NCI-H510A (cell line): ENCODE data around the gene CST1.
"Not testable (repeated sequence)": the region's sequence is repeated elsewhere in the genome, so short reads cannot be mapped to it uniquely, and the experiment has no call there.

Experiments
- DNase-seq: peaks from one replicate; lab custom pipeline; 2025; lab: John Stamatoyannopoulos, UW

Gene CST1

DNA sequence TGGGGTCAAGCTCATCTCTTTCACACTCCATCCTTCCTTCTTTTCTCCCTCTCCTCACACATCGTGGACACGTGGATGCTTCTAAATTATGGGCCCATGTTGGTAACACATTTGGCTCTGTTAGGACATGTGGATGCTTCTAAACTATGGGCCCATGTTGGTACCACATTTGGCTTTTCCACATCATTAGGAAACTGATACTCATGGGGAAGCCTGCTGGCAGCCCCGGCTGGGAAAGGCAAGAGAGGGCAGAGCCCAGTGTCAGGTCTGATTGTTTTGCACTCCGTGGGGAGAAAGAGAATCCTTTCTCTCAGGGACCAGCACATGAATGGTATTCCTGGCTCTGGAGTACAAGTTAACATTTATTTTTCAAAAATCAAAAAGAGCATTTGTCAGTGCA, 4.0 kb upstream of the CST1 start:
- DNase-seq, result no peak

GRCh38 chr20:23753589-23753988, 2.9 kb upstream of the CST1 start:
- no peak for DNase-seq

DNA sequence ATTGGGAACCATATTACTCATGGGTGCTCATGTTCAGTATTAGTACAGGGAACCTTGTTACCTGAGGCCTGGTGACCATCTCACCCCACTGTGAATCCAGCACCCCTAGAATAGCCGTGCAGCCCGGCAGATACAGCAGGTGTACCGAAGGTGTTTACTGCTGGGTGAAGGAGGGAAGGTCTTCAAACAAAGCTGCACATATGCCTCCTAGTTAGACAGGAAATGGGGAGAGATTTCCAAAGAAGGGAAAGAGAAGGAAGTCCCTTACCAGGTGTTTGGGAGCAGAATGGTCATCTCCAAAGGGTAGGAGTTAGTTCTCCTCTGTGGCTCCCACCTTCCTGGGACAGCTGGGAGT, 2.4 kb upstream of the CST1 start:
- DNase-seq, result no peak

GRCh38 chr20:23752481-23753193, 1.9 kb upstream of the CST1 start:
- no peak for DNase-seq

- DNase-seq, result no peak
Observed at GRCh38 chr20:23752019-23752418, 1.3 kb upstream of the CST1 start.

DNA sequence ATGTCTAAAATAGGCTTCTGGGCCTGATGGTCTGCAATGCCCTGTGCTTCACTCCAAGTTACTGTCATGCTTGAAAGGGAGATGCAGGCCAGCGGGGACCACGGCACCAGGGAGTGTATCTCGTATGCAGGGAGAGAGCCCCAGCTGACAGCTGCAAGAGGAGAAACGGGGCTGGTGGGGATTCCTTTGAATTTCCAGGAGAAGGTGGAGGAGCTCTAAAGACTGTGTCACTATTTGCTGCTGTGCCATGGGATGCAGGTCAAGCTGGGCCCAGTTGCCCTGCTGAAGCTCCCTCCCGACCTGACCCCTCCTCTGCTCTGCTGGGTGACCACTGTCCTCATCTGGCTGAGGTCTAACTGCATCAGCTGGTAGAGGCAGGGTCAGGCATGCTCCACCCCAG, 989 bp downstream of the CST1 start:
- DNase-seq, result no peak

- DNase-seq, result not testable (repeated sequence)
Observed at GRCh38 chr20:23748975-23749374, 1.8 kb downstream of the CST1 start.

DNA sequence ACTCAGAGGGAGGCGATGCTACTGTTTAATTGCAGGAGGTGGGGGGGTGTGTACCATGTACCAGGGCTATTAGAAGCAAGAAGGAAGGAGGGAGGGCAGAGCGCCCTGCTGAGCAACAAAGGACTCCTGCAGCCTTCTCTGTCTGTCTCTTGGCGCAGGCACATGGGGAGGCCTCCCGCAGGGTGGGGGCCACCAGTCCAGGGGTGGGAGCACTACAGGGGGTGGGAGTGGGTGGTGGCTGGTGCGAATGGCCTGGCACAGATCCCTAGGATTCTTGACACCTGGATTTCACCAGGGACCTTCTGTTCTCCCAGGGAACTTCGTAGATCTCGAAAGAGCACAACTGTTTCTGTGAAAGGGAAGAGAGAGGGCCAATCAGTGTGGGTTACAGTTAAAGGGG, 3.2 kb downstream of the CST1 start:
- DNase-seq, result not testable (repeated sequence)

DNA sequence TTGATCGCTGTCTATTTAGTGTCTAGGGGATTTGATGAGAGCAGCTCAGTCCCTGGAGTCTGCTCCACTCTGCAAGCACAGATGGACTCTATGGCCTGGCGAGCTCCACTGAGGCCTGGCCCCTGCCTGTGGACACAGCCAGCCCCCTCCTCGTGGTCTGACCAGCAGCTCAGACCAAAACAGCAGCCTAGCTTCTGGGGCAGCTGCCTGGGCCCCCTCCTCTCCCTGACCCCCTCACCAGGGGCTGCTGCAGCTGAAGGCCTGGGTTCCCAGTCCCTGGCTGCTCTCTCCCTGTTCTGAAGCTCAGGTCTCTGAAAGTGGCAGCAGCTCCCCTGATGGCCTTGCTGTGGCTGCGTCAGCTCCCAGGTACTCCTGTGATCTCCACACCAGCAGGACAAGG, 3.6 kb downstream of the CST1 start:
- DNase-seq, result not testable (repeated sequence)

- no peak for DNase-seq
Observed at GRCh38 chr20:23746321-23746720, 4.4 kb downstream of the CST1 start.

- no peak for DNase-seq
Observed at GRCh38 chr20:23745247-23745646, 5.5 kb downstream of the CST1 start.

- no peak for DNase-seq
Observed at GRCh38 chr20:23744817-23745216, 5.9 kb downstream of the CST1 start.

DNA sequence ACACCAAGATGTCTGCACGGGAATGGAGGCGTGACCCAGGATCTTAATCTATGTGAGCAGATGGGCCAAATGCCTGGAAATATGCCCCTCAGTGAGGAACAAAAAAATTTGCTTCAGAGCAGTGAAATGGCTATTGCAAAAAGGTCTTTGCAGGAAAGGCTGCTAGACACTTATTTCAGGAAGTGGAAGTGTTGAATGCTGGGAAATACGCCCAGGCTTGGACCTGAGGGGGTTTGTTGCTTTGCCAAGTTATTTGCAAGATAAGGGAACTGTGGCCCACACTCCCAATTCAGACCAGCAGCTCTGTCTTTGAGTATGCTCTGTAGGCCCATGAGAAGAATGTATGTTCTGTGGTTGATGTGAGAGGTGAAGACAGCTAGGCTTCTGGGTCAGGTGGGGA, 15.3 kb downstream of the CST1 start:
- DNase-seq, result not testable (repeated sequence)

GRCh38 chr20:23734949-23735348, 15.8 kb downstream of the CST1 start:
- not testable (repeated sequence) for DNase-seq

- DNase-seq, result not testable (repeated sequence)
Observed at GRCh38 chr20:23734440-23734839, 16.3 kb downstream of the CST1 start.

GRCh38 chr20:23727016-23727415, 23.7 kb downstream of the CST1 start:
- no peak for DNase-seq

- no peak for DNase-seq
Observed at GRCh38 chr20:23725102-23725501, 25.6 kb downstream of the CST1 start.

DNA sequence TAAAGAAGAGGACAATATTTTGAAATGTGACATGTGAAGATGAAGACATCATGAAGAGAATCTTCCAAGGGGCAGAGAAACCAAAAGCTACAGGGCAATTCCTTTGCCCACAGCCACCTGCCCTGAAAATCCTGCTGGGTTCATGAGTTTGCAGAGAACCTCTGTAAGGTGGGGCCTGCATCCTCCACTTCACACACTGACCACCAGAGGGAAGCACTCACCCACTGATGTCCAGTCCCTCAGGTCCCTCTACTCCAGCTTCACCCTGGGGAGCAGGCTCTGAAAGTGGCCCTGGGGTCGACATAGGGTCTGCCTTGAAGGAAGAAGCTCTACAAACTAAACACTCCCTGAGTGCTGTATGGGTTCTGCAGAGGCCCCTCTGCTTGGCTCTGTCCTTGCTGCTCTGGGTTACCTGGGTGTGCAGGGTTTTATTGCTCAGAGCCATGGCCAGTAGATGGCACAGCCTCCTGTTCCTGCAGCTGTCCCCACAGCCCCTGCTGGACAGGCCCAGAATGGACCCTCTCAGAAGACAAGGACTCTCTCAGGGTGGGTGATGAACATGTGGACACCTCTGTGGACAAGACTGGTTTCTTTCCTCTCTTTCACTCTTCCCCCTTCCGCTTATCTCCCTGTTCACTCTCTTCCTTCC, 27.0 kb downstream of the CST1 start:
- DNase-seq, result not testable (repeated sequence)

GRCh38 chr20:23722851-23723250, 27.9 kb downstream of the CST1 start:
- not testable (repeated sequence) for DNase-seq

DNA sequence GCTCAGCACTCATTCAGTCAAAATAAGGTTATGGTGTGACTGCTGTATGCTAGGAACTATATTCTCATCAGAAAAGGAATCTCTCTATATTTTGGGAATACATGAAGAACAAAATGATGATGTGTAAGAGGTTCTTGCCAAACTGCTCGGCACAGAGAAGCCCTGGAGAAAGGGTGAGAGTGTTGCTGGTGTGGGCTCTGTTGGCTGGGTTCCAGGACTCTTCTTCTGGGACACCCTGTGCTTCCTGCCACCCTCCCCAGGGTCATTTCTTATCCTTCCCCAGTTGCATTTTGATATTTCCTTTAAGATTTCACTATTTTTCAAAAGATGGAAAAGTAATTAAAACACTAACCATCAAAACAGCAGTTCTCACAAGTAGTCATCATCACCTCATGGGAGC, 28.8 kb downstream of the CST1 start:
- no peak for DNase-seq

DNA sequence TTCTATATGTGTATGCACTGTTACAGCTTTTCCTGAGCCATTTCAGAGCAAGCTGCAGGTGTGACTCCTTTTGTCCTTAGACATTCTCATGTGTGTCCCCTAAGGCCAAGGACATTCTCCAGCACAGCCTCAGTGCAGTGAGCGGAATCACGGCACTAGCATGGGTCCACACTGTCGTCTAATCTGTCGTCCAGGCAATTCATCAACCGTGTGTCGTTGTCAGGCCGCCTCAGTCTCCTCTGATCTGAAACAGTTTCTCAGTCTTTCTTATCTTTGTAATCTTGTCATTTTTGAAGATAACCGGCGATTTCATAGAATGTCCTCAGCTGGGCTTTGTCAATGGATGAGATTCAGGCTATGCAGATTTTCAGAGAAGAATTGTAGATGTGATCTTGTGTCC, 31.4 kb downstream of the CST1 start:
- DNase-seq, result not testable (repeated sequence)

- DNase-seq, result not testable (repeated sequence)
Observed at GRCh38 chr20:23711778-23712177, 39.0 kb downstream of the CST1 start.

DNA sequence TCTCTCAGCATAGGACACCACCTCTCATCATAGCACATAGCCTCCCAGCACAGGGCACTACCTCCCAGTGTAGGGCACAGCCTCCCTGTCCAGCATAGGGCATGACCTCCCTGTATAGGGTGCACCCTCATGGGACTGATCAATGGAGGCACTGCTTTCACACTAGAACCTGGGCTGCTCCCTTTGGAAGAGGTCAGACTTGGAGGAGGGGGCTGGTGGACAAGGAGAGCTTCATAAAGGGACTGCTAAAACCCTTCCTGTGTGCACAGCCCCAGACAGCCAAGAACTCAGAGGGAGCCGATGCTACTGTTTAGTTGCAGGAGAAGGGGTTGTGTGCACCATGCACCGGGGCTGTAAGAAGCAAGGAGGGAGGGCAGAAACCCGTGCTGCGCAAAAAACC, 40.0 kb downstream of the CST1 start:
- no peak for DNase-seq

- no peak for DNase-seq
Observed at GRCh38 chr20:23705895-23706294, 44.8 kb downstream of the CST1 start.
